HepG2 (cell line): ENCODE data around the gene TBCCD1. TPM values are rescaled to one million over a fixed set of nuclear protein-coding genes. Genes with fewer than 3 reads are reported as not detected.

Experiments used
- AHR ChIP-seq: IDR thresholded peaks from 2 replicates; pipeline ENCODE4 v1.6.1; 2018; ENCODE audit warnings: missing genetic modification reagents, missing compliant biosample characterization
- CENPX ChIP-seq: sonication (generic); formaldehyde crosslinking; IDR thresholded peaks from 2 replicates; pipeline ENCODE4 v1.9.0; 2021; ENCODE audit warnings: mild to moderate bottlenecking, missing genetic modification reagents, moderate library complexity
- CHCHD3 ChIP-seq: sonication (generic); formaldehyde crosslinking; IDR thresholded peaks from 2 replicates; pipeline ENCODE4 v1.8.0; 2022; ENCODE audit warnings: mild to moderate bottlenecking, missing genetic modification reagents, moderate library complexity
- CREM ChIP-seq, 2 experiments: sonication (generic) in 1 of 2; formaldehyde crosslinking in 1 of 2; IDR thresholded peaks; 2 replicates each; pipeline versions ENCODE4 v1.4.0 to v1.6.1; 2016 to 2020; ENCODE audit warnings: antibody characterized with exemption in 1 of 2, mild to moderate bottlenecking in 1 of 2, missing genetic modification reagents in 1 of 2
- ELF3 ChIP-seq: IDR thresholded peaks from 2 replicates; pipeline ENCODE4 v1.6.1; 2016; ENCODE audit warnings: missing genetic modification reagents, missing compliant biosample characterization
- EZH2 ChIP-seq: conservative IDR thresholded peaks from 2 replicates; pipeline ENCODE4 v1.6.1; 2012; ENCODE audit warnings: mild to moderate bottlenecking, low read depth, low read length, moderate library complexity
- FOXJ3 ChIP-seq: sonication (generic); formaldehyde crosslinking; IDR thresholded peaks from 2 replicates; pipeline ENCODE4 v1.4.0; 2020; ENCODE audit warnings: missing genetic modification reagents, mild to moderate bottlenecking, borderline replicate concordance
- FOXO1 ChIP-seq: sonication (generic); formaldehyde crosslinking; IDR thresholded peaks from 2 replicates; pipeline ENCODE4 v1.4.0; 2020; ENCODE audit warnings: missing genetic modification reagents
- MIXL1 ChIP-seq: IDR thresholded peaks from 2 replicates; pipeline ENCODE4 v1.6.1; 2016
- PCBP2 ChIP-seq: fragments of 200-400 bp; formaldehyde crosslinking; optimal IDR thresholded peaks from 2 replicates; pipeline ENCODE3; 2018; ENCODE audit warnings: low read length, low read depth; ENCODE audit not compliant: poor library complexity, severe bottlenecking
- SPEN ChIP-seq: sonication (generic); formaldehyde crosslinking; IDR thresholded peaks from 2 replicates; pipeline ENCODE4 v1.5.1; 2020; ENCODE audit warnings: low read depth, mild to moderate bottlenecking, missing genetic modification reagents
- TBL1XR1 ChIP-seq: fragments of 150-350 bp; IDR thresholded peaks from 2 replicates; pipeline ENCODE4 v1.6.1; 2014; ENCODE audit warnings: borderline replicate concordance, low read length; ENCODE audit not compliant: partially characterized antibody
- THAP11 ChIP-seq: IDR thresholded peaks from 2 replicates; pipeline ENCODE4 v1.6.1; 2016; ENCODE audit warnings: missing biosample characterization, missing genetic modification reagents
- ZNF17 ChIP-seq: sonication (generic); formaldehyde crosslinking; IDR thresholded peaks from 2 replicates; pipeline ENCODE4 v1.5.0; 2020; ENCODE audit warnings: mild to moderate bottlenecking, missing genetic modification reagents
- ZNF326 ChIP-seq: sonication (generic); formaldehyde crosslinking; IDR thresholded peaks from 2 replicates; pipeline ENCODE4 v1.4.0; 2020; ENCODE audit warnings: missing genetic modification reagents, borderline replicate concordance
- ZNF567 ChIP-seq: sonication (generic); formaldehyde crosslinking; IDR thresholded peaks from 2 replicates; pipeline ENCODE4 v1.8.1; 2023; ENCODE audit warnings: mild to moderate bottlenecking, missing genetic modification reagents, borderline replicate concordance
- ZNF572 ChIP-seq: sonication (generic); formaldehyde crosslinking; IDR thresholded peaks from 2 replicates; pipeline ENCODE4 v1.5.1; 2020; ENCODE audit warnings: mild to moderate bottlenecking, missing genetic modification reagents
- ZNF629 ChIP-seq: sonication (generic); formaldehyde crosslinking; conservative IDR thresholded peaks from 2 replicates; pipeline ENCODE4 v1.5.0; 2020; ENCODE audit warnings: missing genetic modification reagents
- ZNF749 ChIP-seq: sonication (generic); formaldehyde crosslinking; IDR thresholded peaks from 2 replicates; pipeline ENCODE4 v1.8.0; 2022; ENCODE audit warnings: mild to moderate bottlenecking, missing genetic modification reagents, moderate library complexity, borderline replicate concordance
- ZNF776 ChIP-seq: sonication (generic); formaldehyde crosslinking; IDR thresholded peaks from 2 replicates; pipeline ENCODE4 v1.4.0; 2020; ENCODE audit warnings: mild to moderate bottlenecking, missing genetic modification reagents
- ZNF878 ChIP-seq: sonication (generic); formaldehyde crosslinking; IDR thresholded peaks from 2 replicates; pipeline ENCODE4 v1.8.1; 2023; ENCODE audit warnings: mild to moderate bottlenecking, missing genetic modification reagents, moderate library complexity
- polyA plus RNA-seq, 8 experiments: library from polyadenylated mRNA; depleted of rRNA in 3 of 8; stranded (reverse) in 7 of 8; unstranded in 1 of 8; fragments of >200 nt; fragmentation: Illumina TruSeq in 4 of 8; extraction: Trizol in 4 of 8; gene quantifications; 2 replicates each; pipeline versions ENCODE4 v1.2.1 to v1.2.3, GENCODE V29; 2011 to 2016; ENCODE audit warnings: low read depth in 4 of 8, missing spikeins in 1 of 8, mixed read lengths in 1 of 8; ENCODE audit not compliant: insufficient read depth in 1 of 8
- total RNA-seq, 5 experiments: library from RNA; depleted of rRNA; stranded (reverse); fragments of >200 nt; fragmentation: Illumina TruSeq; extraction: Trizol; gene quantifications; 2 replicates each; pipeline ENCODE4 v1.2.3, GENCODE V29; 2016; ENCODE audit warnings: low read depth in 1 of 5
- TF ChIP-seq, protein P1 (sequence below): sonication (generic); formaldehyde crosslinking; IDR thresholded peaks from 2 replicates; pipeline ENCODE4 v1.4.0; 2020; ENCODE audit warnings: missing genetic modification reagents, borderline replicate concordance
- TF ChIP-seq, protein P2 (sequence below): sonication (generic); formaldehyde crosslinking; IDR thresholded peaks from 2 replicates; pipeline ENCODE4 v1.8.1; 2023; ENCODE audit warnings: mild to moderate bottlenecking, missing genetic modification reagents
- TF ChIP-seq, protein P3 (sequence below): sonication (generic); formaldehyde crosslinking; IDR thresholded peaks from 2 replicates; pipeline ENCODE4 v1.8.0; 2022; ENCODE audit warnings: missing genetic modification reagents, mild to moderate bottlenecking, borderline replicate concordance

Gene TBCCD1
- total and polyA plus RNA-seq, 2 of the 13 experiments (the other 11 are each of a cell fraction or from before 2014, with no cell fraction given): 13.6 to 16.2 TPM

DNA sequence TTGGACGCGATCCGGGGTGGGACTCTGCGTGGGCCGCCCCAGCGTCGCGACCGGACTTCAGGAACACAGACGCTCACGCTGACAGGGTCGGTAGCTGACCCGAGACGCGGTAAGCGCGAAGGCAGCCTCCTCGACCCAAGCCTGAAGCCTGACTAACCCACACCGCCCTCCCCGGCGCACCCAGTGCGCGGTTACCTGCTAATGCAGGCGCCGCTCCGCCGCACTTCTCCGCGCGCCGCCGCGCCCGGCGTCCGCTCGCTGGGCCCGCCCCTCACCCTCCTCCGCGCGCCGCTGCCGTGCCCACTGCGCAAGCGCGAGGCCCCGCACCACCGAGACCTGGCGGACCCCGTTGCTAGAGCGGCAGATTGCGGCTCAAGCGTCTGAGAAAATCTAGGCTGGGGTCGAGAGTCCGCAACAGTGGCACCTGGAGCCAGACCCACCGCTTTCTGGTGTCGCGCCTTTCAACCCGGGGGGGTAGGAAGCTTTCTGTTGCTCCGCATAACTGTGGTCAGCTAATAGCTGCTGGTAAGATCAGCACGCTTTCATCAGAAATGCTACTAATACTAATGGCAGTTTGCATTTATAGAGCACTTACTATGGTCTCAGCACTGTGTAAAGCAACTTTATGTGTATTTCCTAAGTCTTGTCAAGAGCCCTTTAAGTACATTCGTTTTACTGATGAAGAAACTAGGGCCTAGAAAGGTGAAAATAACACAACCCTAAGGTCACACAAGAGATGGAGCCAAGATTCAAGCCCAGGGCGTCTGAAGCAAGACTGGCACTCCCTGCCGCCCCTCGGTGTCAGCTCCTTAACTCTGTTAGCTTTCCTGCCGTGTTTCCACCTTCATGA, at the start of gene TBCCD1 (continued):
- TF ChIP-seq ZNF572 (CRISPR knock-in tag) (no peak), CENPX (CRISPR knock-in tag) (no peak), THAP11 (peak; percentile 87), ZNF17 (CRISPR knock-in tag) (no peak), TBL1XR1 (peak; percentile 47), PCBP2 (no peak), FOXO1 (0 out of 2 replicates have a peak, but pooled peaks have one; percentile 26), SPEN (peak; percentile 98), ELF3 (CRISPR knock-in tag) (peak; percentile 84), ZNF326 (no peak), CHCHD3 (CRISPR knock-in tag) (no peak), FOXJ3 (CRISPR knock-in tag) (no peak), ZNF749 (CRISPR knock-in tag) (peak; percentile 70; the same call in 1 of the 2 replicates), ZNF776 (peak; percentile 39; the same call in 1 of the 2 replicates), CREM (IDR thresholded peaks at IDR 0.05) (no peak; the same call in 1 of the 2 replicates), CREM (CRISPR knock-in tag; IDR thresholded peaks at IDR 0.05) (no peak), AHR (no peak), ZNF878 (peak; percentile 66; the same call in 1 of the 2 replicates), MIXL1 (CRISPR knock-in tag) (no peak), ZNF629 (CRISPR knock-in tag) (0 out of 2 replicates have a peak, but pooled peaks have one; percentile 9), ZNF567 (CRISPR knock-in tag) (0 out of 2 replicates have a peak, but pooled peaks have one; percentile 54), EZH2 (no peak)
- TF ChIP-seq, protein P1, sequence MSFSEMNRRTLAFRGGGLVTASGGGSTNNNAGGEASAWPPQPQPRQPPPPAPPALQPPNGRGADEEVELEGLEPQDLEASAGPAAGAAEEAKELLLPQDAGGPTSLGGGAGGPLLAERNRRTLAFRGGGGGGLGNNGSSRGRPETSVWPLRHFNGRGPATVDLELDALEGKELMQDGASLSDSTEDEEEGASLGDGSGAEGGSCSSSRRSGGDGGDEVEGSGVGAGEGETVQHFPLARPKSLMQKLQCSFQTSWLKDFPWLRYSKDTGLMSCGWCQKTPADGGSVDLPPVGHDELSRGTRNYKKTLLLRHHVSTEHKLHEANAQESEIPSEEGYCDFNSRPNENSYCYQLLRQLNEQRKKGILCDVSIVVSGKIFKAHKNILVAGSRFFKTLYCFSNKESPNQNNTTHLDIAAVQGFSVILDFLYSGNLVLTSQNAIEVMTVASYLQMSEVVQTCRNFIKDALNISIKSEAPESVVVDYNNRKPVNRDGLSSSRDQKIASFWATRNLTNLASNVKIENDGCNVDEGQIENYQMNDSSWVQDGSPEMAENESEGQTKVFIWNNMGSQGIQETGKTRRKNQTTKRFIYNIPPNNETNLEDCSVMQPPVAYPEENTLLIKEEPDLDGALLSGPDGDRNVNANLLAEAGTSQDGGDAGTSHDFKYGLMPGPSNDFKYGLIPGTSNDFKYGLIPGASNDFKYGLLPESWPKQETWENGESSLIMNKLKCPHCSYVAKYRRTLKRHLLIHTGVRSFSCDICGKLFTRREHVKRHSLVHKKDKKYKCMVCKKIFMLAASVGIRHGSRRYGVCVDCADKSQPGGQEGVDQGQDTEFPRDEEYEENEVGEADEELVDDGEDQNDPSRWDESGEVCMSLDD (CRISPR knock-in tag): peak; percentile 24; the same call in 1 of the 2 replicates
- TF ChIP-seq, protein P2, sequence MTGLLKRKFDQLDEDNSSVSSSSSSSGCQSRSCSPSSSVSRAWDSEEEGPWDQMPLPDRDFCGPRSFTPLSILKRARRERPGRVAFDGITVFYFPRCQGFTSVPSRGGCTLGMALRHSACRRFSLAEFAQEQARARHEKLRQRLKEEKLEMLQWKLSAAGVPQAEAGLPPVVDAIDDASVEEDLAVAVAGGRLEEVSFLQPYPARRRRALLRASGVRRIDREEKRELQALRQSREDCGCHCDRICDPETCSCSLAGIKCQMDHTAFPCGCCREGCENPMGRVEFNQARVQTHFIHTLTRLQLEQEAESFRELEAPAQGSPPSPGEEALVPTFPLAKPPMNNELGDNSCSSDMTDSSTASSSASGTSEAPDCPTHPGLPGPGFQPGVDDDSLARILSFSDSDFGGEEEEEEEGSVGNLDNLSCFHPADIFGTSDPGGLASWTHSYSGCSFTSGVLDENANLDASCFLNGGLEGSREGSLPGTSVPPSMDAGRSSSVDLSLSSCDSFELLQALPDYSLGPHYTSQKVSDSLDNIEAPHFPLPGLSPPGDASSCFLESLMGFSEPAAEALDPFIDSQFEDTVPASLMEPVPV (CRISPR knock-in tag): 0 out of 2 replicates have a peak, but pooled peaks have one; percentile 69
- TF ChIP-seq, protein P3, sequence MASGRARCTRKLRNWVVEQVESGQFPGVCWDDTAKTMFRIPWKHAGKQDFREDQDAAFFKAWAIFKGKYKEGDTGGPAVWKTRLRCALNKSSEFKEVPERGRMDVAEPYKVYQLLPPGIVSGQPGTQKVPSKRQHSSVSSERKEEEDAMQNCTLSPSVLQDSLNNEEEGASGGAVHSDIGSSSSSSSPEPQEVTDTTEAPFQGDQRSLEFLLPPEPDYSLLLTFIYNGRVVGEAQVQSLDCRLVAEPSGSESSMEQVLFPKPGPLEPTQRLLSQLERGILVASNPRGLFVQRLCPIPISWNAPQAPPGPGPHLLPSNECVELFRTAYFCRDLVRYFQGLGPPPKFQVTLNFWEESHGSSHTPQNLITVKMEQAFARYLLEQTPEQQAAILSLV (CRISPR knock-in tag): 0 out of 2 replicates have a peak, but pooled peaks have one; percentile 51
